GM10248 (cell line): Measurements from ENCODE around the gene SNX3.
A peak's percentile ranks its signal among the peaks of the same experiment; 100 is the strongest.

ENCODE experiments used
- CTCF ChIA-PET: fragments of 300-600 bp; sonication (Branson Sonifier 250); formaldehyde crosslinking; extraction: SDS; loops from one replicate; lab custom pipeline; 2021; ENCODE audit warnings: antibody characterized with exemption; lab: Yijun Ruan, JAX
- POLR2A ChIA-PET: fragments of 350-650 bp; sonication (Branson Sonifier 250); formaldehyde crosslinking; extraction: SDS; loops from one replicate; lab custom pipeline; 2020; ENCODE audit warnings: antibody characterized with exemption; lab: Yijun Ruan, JAX
- DNase-seq: peaks from one replicate; pipeline ENCODE4 v3.0.0; 2012; ENCODE audit errors: extremely low spot score
- TF ChIP-seq, protein P1 (sequence below): IDR thresholded peaks from 2 replicates; pipeline ENCODE4 v1.5.1; 2012; ENCODE audit warnings: mild to moderate bottlenecking, low read depth; ENCODE audit errors: extremely low read depth, missing control alignments, control extremely low read depth

SNX3 gene

GRCh38 chr6:108171918-108172516 is 88.8 kb downstream of the SNX3 start:
- TF ChIP-seq, protein P1, sequence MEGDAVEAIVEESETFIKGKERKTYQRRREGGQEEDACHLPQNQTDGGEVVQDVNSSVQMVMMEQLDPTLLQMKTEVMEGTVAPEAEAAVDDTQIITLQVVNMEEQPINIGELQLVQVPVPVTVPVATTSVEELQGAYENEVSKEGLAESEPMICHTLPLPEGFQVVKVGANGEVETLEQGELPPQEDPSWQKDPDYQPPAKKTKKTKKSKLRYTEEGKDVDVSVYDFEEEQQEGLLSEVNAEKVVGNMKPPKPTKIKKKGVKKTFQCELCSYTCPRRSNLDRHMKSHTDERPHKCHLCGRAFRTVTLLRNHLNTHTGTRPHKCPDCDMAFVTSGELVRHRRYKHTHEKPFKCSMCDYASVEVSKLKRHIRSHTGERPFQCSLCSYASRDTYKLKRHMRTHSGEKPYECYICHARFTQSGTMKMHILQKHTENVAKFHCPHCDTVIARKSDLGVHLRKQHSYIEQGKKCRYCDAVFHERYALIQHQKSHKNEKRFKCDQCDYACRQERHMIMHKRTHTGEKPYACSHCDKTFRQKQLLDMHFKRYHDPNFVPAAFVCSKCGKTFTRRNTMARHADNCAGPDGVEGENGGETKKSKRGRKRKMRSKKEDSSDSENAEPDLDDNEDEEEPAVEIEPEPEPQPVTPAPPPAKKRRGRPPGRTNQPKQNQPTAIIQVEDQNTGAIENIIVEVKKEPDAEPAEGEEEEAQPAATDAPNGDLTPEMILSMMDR, result no peak

DNA sequence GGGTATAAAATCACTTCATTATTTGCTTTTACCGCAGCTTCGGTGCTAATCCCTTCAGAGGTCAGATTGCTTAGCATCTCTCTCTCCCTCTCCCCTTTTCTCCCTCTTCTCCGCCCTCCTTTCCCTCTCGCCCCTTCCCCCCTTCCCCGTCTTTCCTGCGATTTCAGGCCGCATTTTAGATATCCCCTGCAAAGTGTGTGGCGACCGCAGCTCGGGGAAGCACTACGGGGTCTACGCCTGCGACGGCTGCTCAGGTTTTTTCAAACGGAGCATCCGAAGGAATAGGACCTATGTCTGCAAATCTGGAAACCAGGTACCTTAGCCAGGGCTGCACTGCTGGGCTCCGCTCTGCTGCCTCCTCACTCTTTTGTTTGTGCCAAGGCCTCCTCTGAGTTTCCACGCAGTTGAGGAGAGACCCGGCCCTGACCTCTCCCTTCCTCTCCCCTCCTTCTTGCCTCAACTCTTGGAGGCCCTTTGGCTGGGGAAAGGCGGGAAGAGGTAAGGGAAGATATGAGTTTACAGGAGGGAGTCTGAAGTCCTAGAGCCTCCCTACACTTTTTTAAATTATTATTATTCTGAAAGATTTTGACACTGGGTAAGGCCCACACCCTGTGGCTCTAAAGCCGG is 89.4 kb downstream of the SNX3 start:
- TF ChIP-seq, protein P1, result no peak
- POLR2A ChIA-PET, result no interaction called here
- DNase-seq, result no peak
- CTCF ChIA-PET, result interaction anchor here (1.4 kb wide), 1 partner anchor 15 kb away, joined by 4 read pairs; no protein-coding TSS in a partner anchor

More at GRCh38 chr6:108171918-108172516, 88.8 kb downstream of the SNX3 start:
- CTCF ChIA-PET, result interaction anchor here (1.4 kb wide), 1 partner anchor 14 kb away, joined by 4 read pairs; no protein-coding TSS in a partner anchor
- POLR2A ChIA-PET, result no interaction called here
- DNase-seq, result no peak

DNA sequence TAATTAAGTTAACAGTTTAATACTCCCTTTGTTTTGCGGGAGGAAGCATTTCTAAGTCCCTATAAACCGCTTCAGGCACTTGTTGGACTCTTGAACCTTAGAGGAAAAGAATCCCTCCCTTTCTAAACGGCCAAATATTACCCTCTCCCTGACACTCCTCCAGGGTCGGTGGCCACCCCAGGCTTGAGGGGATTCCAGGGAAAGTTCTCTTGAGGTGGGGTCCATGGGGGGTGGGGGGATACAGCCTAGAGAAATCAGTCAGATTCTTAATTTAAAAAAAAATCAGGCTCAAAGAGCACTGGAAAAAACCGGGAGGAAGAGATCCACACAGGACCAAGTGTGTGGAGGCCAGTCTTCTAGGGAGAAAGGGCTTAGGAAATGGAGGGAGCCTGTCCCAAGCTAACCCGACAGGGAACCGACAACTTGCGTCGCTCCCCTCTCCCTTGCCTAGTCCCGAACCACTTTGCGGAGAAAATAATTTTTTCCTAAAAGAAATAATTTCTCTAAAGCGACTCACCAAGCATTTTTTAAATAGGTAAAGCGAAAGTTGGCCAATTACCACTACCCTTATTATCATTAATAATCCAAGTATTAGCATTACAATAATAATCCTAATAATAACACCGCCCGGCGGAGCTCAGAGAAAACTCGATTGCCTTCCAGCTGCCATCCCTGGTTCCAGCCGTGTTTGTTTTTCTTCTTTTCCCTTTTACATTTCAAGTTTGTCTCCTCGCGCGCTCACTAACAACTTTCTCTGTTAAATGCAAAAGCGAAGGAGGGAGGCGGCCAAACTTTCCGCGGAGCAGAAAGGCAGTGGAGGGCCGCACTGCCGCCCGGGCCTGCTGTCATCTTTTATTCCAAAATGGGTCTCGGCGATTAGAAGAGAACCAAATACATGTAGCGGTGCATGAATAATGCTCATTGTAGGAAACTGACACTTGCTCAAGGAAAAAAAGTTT is 90.2 kb downstream of the SNX3 start:
- ChIA-PET CTCF (no interaction called here), POLR2A (no interaction called here)

GRCh38 chr6:108169464-108170331 is 91.1 kb downstream of the SNX3 start:
- TF ChIP-seq, protein P1, result no peak
- CTCF ChIA-PET, result interaction anchor here (1.0 to 1.3 kb wide), 3 partner anchors 51 to 322 kb away, joined by 3 to 6 read pairs (median 3); no protein-coding TSS in a partner anchor
- DNase-seq, result peak; percentile 22
- POLR2A ChIA-PET, result no interaction called here

More for the DNA sequence above, 90.2 kb downstream of the SNX3 start:
- no peak for DNase-seq
- TF ChIP-seq, protein P1, result no peak

DNA sequence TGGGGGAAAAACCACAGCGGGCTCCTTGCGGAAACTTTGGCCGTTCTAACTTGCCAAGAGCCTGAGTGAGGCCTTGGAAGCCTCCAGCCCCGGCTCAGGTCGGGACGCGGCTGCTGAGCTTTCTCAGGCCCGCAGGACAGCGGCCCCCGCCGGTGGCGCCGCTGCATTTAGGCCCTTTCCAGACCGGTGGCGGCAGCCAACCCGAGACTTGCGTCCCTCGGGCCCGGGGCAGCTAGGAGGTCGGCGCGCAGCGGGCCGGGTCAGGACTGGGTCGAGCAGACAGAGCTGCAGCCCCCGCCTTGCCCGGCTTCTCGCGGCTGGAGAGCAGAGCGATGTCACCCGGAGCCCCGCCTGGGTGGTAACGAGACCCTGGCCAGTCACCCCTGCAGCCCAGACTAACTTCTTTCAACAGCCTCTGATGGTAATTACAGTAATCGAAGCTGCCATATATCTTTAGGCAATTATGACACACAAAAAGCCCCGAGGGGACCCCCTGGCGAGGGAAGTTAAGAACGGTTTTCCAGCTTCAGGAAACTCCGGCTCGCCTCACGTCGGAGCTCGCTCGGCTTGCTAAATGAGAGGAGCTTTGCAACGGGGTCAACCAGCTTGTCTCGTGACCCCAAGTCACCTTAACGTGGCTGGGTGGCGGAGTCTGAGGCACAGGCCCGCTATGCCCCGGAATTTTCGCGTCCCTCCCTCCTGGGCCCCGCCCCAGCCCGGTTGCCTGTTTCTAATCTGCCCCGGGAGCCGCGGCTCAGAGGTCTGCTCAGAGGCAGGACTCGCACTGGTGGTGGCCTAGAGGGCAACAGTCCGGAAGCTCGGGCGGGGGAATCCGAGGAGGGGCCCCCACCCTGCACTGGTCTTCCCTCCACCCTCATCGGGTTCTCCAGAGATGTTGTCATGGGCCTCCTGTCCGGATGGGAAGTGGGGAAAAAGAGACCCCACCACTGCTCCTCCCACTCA is 92.1 kb downstream of the SNX3 start:
- POLR2A ChIA-PET, result no interaction called here
- peak; percentile 47 for DNase-seq
- TF ChIP-seq, protein P1, result peak; percentile 22
- CTCF ChIA-PET, result interaction anchor here (1.0 to 1.3 kb wide), 4 partner anchors 8 to 323 kb away, joined by 3 to 6 read pairs (median 3); no protein-coding TSS in a partner anchor
